Measurements from ENCODE around the gene TOP2B. TPM values are rescaled to one million over a fixed set of nuclear protein-coding genes. Genes with fewer than 3 reads are reported as not detected.

The TOP2B gene
- total and polyA plus RNA-seq, 9 of the 15 experiments (the other 6 are each of a cell fraction or from before 2014, with no cell fraction given): 45.3 to 186 (median 134) TPM

DNA sequence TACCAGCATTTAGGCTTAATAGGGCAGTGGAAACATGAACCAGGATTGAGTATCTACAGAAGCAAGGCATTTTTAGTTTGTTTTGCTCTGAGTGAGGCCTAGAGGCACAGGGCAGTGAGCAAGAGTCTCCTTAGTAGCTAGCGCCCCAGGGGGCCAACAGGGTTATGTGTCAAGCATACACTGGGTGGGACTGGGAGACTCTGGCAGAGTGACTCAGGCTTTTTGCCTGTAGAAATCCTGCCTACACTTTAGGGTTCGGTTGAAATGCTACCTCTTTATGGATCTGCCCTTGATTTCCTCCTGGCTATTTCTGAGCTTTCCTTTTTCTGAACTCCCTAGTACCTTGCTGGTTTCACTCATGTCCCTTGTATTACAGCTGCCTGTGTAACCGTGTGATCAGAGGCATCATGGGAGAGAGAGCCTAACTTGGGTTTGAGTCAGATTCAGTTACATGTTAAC is 72.2 kb downstream of the TOP2B start (continued):
- TF ChIP-seq TAF15 (IDR thresholded peaks at IDR 0.05; ENCODE audit: low read depth, low read length) (no peak), YBX1 (IDR thresholded peaks at IDR 0.05) (no peak), SMC3 (conservative IDR thresholded peaks at IDR 0.05; ENCODE audit: insufficient read depth, low read depth, low read length) (peak; percentile 29; the same call in 1 of the 2 replicates), U2AF2 (optimal IDR thresholded peaks at IDR 0.05; ENCODE audit: low read depth, low read length) (no peak), GABPB1 (CRISPR knock-in tag; IDR thresholded peaks at IDR 0.05) (no peak), CGGBP1 (CRISPR knock-in tag; IDR thresholded peaks at IDR 0.05) (no peak), ZNF77 (CRISPR knock-in tag; IDR thresholded peaks at IDR 0.05) (no peak), GTF2A2 (tag; IDR thresholded peaks at IDR 0.05) (no peak), THRB (CRISPR knock-in tag; conservative IDR thresholded peaks at IDR 0.05) (no peak), TSHZ1 (CRISPR knock-in tag; IDR thresholded peaks at IDR 0.05) (no peak), POLR2AphosphoS5 (IDR thresholded peaks at IDR 0.05; ENCODE audit: control insufficient read depth, insufficient read depth, low read depth, low read length) (peak; percentile 90), PML (IDR thresholded peaks at IDR 0.05; ENCODE audit: low read length) (0 out of 2 replicates have a peak, but pooled peaks have one; percentile 77), SLC30A9 (CRISPR knock-in tag; IDR thresholded peaks at IDR 0.05) (no peak), STAT5A (IDR thresholded peaks at IDR 0.05; ENCODE audit: borderline replicate concordance, low read length) (no peak)
- TF ChIP-seq, protein P1, sequence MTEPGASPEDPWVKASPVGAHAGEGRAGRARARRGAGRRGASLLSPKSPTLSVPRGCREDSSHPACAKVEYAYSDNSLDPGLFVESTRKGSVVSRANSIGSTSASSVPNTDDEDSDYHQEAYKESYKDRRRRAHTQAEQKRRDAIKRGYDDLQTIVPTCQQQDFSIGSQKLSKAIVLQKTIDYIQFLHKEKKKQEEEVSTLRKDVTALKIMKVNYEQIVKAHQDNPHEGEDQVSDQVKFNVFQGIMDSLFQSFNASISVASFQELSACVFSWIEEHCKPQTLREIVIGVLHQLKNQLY (CRISPR knock-in tag; conservative IDR thresholded peaks at IDR 0.05): no peak
- TF ChIP-seq, protein P2, sequence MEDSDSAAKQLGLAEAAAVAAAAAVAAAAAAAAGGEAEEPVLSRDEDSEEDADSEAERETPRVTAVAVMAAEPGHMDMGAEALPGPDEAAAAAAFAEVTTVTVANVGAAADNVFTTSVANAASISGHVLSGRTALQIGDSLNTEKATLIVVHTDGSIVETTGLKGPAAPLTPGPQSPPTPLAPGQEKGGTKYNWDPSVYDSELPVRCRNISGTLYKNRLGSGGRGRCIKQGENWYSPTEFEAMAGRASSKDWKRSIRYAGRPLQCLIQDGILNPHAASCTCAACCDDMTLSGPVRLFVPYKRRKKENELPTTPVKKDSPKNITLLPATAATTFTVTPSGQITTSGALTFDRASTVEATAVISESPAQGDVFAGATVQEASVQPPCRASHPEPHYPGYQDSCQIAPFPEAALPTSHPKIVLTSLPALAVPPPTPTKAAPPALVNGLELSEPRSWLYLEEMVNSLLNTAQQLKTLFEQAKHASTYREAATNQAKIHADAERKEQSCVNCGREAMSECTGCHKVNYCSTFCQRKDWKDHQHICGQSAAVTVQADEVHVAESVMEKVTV (CRISPR knock-in tag; IDR thresholded peaks at IDR 0.05): 0 out of 2 replicates have a peak, but pooled peaks have one; percentile 31
